PFSK-1 (cell line): ENCODE results near the gene GDF11.

ENCODE experiments used
- FOXP2 ChIP-seq: optimal IDR thresholded peaks from 2 replicates; pipeline ENCODE3; 2011; ENCODE audit warnings: borderline replicate concordance, control low read depth, inconsistent platforms; ENCODE audit not compliant: insufficient read depth; ENCODE audit errors: extremely low read length, extremely low read depth
- POLR2AphosphoS5 ChIP-seq: IDR thresholded peaks from 2 replicates; pipeline ENCODE4 v1.6.1; 2012; ENCODE audit warnings: low read depth, mild to moderate bottlenecking, control low read depth, low read length, moderate library complexity
- SIN3A ChIP-seq: IDR thresholded peaks from 2 replicates; pipeline ENCODE4 v1.6.1; 2012; ENCODE audit warnings: mild to moderate bottlenecking, low read length, moderate library complexity, borderline replicate concordance; ENCODE audit not compliant: insufficient read depth
- TAF1 ChIP-seq: IDR thresholded peaks from 2 replicates; pipeline ENCODE4 v1.6.1; 2012; ENCODE audit warnings: low read length, control low read depth, borderline replicate concordance; ENCODE audit not compliant: insufficient read depth
- TF ChIP-seq, protein P1 (sequence below), 2 experiments: IDR thresholded peaks; 2 replicates each; pipeline versions ENCODE4 v1.6.1 to v1.8.0; 2011 to 2012; ENCODE audit warnings: low read depth in 2 of 2, low read length in 2 of 2, control low read depth in 1 of 2, inconsistent platforms in 1 of 2, mild to moderate bottlenecking in 1 of 2, moderate library complexity in 1 of 2; ENCODE audit not compliant: insufficient read depth in 1 of 2

GDF11 gene

DNA sequence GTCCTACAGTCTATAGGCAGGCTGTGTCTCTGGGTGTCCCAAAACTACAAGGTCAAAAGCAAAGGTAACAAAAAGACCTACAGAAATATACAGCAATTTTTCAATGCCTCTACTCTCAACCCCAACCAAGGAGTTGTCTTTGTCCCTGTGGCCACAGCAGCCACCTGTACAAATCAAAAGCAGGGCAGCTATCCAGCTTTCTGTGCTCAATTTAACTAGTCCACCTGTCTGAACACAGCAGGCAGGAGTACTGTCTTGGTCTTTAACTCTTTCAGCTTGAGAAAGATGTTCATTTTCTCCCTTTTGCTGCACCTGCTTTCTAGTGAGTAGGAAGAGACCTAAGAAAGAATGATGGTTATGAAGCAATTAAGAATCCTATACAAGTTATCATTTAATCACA is 19.7 kb downstream of the GDF11 start:
- TF ChIP-seq, protein P1, sequence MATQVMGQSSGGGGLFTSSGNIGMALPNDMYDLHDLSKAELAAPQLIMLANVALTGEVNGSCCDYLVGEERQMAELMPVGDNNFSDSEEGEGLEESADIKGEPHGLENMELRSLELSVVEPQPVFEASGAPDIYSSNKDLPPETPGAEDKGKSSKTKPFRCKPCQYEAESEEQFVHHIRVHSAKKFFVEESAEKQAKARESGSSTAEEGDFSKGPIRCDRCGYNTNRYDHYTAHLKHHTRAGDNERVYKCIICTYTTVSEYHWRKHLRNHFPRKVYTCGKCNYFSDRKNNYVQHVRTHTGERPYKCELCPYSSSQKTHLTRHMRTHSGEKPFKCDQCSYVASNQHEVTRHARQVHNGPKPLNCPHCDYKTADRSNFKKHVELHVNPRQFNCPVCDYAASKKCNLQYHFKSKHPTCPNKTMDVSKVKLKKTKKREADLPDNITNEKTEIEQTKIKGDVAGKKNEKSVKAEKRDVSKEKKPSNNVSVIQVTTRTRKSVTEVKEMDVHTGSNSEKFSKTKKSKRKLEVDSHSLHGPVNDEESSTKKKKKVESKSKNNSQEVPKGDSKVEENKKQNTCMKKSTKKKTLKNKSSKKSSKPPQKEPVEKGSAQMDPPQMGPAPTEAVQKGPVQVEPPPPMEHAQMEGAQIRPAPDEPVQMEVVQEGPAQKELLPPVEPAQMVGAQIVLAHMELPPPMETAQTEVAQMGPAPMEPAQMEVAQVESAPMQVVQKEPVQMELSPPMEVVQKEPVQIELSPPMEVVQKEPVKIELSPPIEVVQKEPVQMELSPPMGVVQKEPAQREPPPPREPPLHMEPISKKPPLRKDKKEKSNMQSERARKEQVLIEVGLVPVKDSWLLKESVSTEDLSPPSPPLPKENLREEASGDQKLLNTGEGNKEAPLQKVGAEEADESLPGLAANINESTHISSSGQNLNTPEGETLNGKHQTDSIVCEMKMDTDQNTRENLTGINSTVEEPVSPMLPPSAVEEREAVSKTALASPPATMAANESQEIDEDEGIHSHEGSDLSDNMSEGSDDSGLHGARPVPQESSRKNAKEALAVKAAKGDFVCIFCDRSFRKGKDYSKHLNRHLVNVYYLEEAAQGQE (IDR thresholded peaks at IDR 0.05; ENCODE audit: insufficient read depth in 1 of 2, low read depth in 2 of 2, low read length in 2 of 2), result no peak
- TF ChIP-seq POLR2AphosphoS5 (no peak), TAF1 (no peak), FOXP2 (no peak), SIN3A (no peak)

DNA sequence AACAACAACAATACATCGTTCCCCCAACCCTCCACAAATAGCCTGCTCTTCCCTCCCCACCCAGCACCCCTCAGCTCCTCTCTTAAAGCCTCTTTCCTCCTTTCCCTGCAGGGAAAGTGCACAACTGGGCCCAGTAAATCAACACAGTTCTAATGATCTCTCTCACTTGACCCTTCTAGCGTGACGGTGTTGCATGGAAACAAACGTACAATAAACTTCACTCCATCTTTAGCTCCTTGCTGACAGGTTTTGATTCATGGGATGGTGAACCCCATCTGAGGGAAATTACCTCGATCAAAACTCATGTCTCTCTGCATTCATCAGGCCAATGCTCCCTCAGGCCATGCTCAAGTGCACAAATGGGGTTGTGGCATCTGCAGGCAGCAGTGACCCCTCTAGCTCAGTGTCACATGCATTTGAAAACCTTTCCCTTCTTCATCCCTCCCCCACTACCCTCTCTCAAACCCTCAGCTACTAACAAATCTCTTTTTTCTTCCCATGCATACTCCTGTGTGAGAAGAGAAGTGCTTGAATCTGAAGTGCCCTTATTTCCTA is 22.9 kb downstream of the GDF11 start:
- TF ChIP-seq TAF1 (no peak), SIN3A (no peak), POLR2AphosphoS5 (no peak), FOXP2 (no peak)
- TF ChIP-seq, protein P1 (IDR thresholded peaks at IDR 0.05; ENCODE audit: insufficient read depth in 1 of 2, low read depth in 2 of 2, low read length in 2 of 2), result no peak

DNA sequence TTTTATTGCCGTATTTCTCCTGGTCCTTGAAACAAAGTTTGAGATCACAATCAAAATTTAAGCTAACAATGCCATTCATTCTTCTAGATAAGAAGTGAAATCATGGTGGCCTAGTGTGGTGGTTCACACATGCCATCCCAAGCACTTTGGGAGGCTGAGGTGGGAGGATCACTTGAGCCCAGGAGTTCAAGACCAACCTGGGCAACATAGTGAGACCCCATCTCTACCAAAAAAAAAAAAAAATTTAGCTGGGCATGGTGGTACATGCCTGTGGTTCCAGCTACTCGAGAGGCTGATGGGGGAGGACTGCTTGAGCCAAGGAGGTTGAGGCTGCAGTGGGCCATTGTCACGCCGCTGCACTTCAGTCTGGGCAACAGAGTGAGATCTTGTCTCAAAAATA is 24.2 kb downstream of the GDF11 start:
- TF ChIP-seq, protein P1 (IDR thresholded peaks at IDR 0.05; ENCODE audit: insufficient read depth in 1 of 2, low read depth in 2 of 2, low read length in 2 of 2), result no peak
- TF ChIP-seq TAF1, result no peak
- TF ChIP-seq FOXP2, result no peak
- no peak for TF ChIP-seq POLR2AphosphoS5
- no peak for TF ChIP-seq SIN3A

DNA sequence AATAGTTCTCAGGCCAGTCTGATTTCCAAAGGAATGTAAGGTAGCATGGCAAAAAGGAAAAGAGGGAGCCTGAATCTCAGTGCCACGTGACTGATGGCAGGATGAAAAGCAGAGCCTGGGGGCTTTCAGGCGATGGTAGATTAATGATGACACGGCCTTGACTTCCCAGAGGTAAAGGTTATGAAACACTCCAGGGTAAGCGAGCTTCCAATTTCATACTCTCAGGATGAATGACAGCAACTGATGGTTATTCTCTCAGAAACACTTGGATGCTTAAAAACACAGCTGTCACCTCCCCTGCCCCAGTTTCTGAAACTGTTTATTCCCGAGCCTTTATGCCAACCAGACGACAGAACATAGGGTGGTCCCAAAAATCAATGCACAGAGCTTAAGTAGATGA is 28.8 kb downstream of the GDF11 start:
- no peak for TF ChIP-seq TAF1
- no peak for TF ChIP-seq SIN3A
- TF ChIP-seq, protein P1 (IDR thresholded peaks at IDR 0.05; ENCODE audit: insufficient read depth in 1 of 2, low read depth in 2 of 2, low read length in 2 of 2), result no peak
- TF ChIP-seq POLR2AphosphoS5, result no peak
- no peak for TF ChIP-seq FOXP2

DNA sequence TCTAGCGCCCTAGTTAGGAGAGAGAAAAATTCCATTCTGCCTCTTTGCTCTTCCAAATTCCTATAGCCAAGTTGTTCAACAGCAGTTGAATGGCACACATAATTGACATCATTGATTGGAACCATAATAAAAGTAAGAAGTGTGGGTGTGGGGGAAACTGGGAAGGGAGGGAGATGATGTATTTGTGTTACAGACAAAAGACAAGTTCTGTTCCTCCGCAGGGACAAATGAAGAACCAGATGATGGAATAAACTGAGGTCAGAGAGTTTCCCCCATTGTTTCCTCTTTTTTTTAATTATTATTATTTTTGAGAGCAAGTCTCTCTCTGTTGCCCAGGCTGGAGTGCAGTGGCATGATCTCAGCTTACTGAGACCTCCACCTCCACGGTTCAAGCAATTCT is 34.9 kb downstream of the GDF11 start:
- TF ChIP-seq FOXP2, result no peak
- TF ChIP-seq SIN3A, result no peak
- no peak for TF ChIP-seq TAF1
- TF ChIP-seq, protein P1 (IDR thresholded peaks at IDR 0.05; ENCODE audit: insufficient read depth in 1 of 2, low read depth in 2 of 2, low read length in 2 of 2), result no peak
- no peak for TF ChIP-seq POLR2AphosphoS5
